Stimulated activated memory B cell treated with anti-CD40 and anti-IgM and Interleukin-4, amounts not matched to agents 10 μg/mL and 1 μg/mL and 100 μg/mL, for 72 hours (primary cell): Measurements from ENCODE around the gene ZFYVE27.

ENCODE experiments used
- ATAC-seq: fragments of 150-1000 bp; cut with Tn5 transposase; 2 replicates; pipeline ENCODE4 v1.10.0; 2021
- H3K27ac Mint-ChIP-seq: one replicate; pipeline ENCODE4 v1.8.0; 2022; ENCODE audit warnings: mild to moderate bottlenecking, mixed read lengths
- H3K27me3 Mint-ChIP-seq: one replicate; pipeline ENCODE4 v1.8.0; 2022; ENCODE audit warnings: mixed read lengths
- H3K36me3 Mint-ChIP-seq: one replicate; pipeline ENCODE4 v1.8.0; 2022; ENCODE audit warnings: mixed read lengths
- H3K4me1 Mint-ChIP-seq: one replicate; pipeline ENCODE4 v1.8.0; 2022; ENCODE audit warnings: mixed read lengths
- H3K4me3 Mint-ChIP-seq: one replicate; pipeline ENCODE4 v1.8.0; 2022; ENCODE audit warnings: mild to moderate bottlenecking, moderate library complexity, mixed read lengths
- H3K9me3 Mint-ChIP-seq: one replicate; pipeline ENCODE4 v1.8.0; 2022; ENCODE audit warnings: mixed read lengths

Gene ZFYVE27

GRCh38 chr10:97805949-97806348, 69.0 kb downstream of the ZFYVE27 start:
- H3K27ac Mint-ChIP-seq = no peak overlapping the region
- H3K27me3 Mint-ChIP-seq = peaks cover 28% of the 10 kb centered on the region
- no peak for ATAC-seq
- H3K4me3 Mint-ChIP-seq = no peak overlapping the region
- H3K9me3 Mint-ChIP-seq = no peaks in the 10 kb centered on the region
- no peaks in the 10 kb centered on the region for H3K4me1 Mint-ChIP-seq
- no peaks in the 10 kb centered on the region for H3K36me3 Mint-ChIP-seq

GRCh38 chr10:97810446-97810845, 73.5 kb downstream of the ZFYVE27 start:
- H3K4me1 Mint-ChIP-seq = no peaks in the 10 kb centered on the region

More at GRCh38 chr10:97810446-97810845, 73.5 kb downstream of the ZFYVE27 start:
- no peak overlapping the region for H3K4me3 Mint-ChIP-seq
- no peak for ATAC-seq
- no peaks in the 10 kb centered on the region for H3K36me3 Mint-ChIP-seq
- no peaks in the 10 kb centered on the region for H3K9me3 Mint-ChIP-seq
- H3K27ac Mint-ChIP-seq = no peak overlapping the region
- peaks cover 16% of the 10 kb centered on the region for H3K27me3 Mint-ChIP-seq
